Right cardiac atrium (tissue), 5 donors: ENCODE data around the gene NLN. TPM values are rescaled to one million over a fixed set of nuclear protein-coding genes. Genes with fewer than 3 reads are reported as not detected.
"Not testable (repeated sequence)": the region's sequence is repeated elsewhere in the genome, so short reads cannot be mapped to it uniquely, and the experiment has no call there.

Source experiments
- ATAC-seq, 2 donors: fragments of 200-7000 bp; cut with Tn5 transposase; one replicate each; pipeline versions ENCODE4 v1.8.0 to v1.9.1; 2020; ENCODE audit warnings: moderate library complexity in 2 of 2, mild to moderate bottlenecking in 1 of 2
- DNase-seq, 3 donors: peaks; one replicate each; pipeline ENCODE4 v3.0.0-alpha.2; 2020
- H3K27ac ChIP-seq: one replicate; pipeline ENCODE4 v1.5.1; 2013; ENCODE audit warnings: mild to moderate bottlenecking, low read length, control low read depth, moderate library complexity
- H3K27me3 ChIP-seq: one replicate; pipeline ENCODE4 v1.6.1; 2013; ENCODE audit not compliant: control insufficient read depth, insufficient read depth
- H3K4me1 ChIP-seq: one replicate; pipeline ENCODE4 v1.6.1; 2013; ENCODE audit warnings: low read length; ENCODE audit not compliant: control insufficient read depth, insufficient read depth
- H3K4me3 ChIP-seq: one replicate; pipeline ENCODE4 v1.5.1; 2013; ENCODE audit warnings: low read length, control low read depth
- H3K9me3 ChIP-seq: one replicate; pipeline ENCODE4 v1.6.1; 2013; ENCODE audit warnings: low read length; ENCODE audit not compliant: control insufficient read depth
- WGBS: extraction: QIAGEN DNeasy Blood & Tissue Kit; methylation state at CpG from one replicate; pipeline ENCODE4 v1.1.7; 2013; 5-methylcytosine and 5-hydroxymethylcytosine counted together
- intact Hi-C, 4 donors: fragments of 100-400 bp; cut with DNase I; formaldehyde crosslinking; loops; one replicate each; pipeline versions ENCODE4 v1.11.0 to v1.14.0; 2022 to 2023
- polyA plus RNA-seq: library from polyadenylated mRNA; stranded (reverse); fragments of 200-250 nt; gene quantifications from one replicate; pipeline ENCODE4 v1.2.3, GENCODE V29; 2013
- total RNA-seq, 4 donors: library from RNA; stranded (reverse); fragmentation: NEBNext Ultra II Directional; extraction: Animal tissue kit (Norgen Biotek cat#: 25700); gene quantifications; one replicate each; pipeline ENCODE4 v1.2.1, GENCODE V29; 2021
- donor health status: healthy with polysubstance abuse.
- donor health status: DM: no; HTN: yes; CAD: no.
- donor health status: DM: no; HTN: no; CAD: no.
- donor health status: DM: no; HTN: yes; CAD: no; lungs with severe emphysema.
- donor health status: DM: yes; HTN: yes; CAD: no.

NLN gene
- total and polyA plus RNA-seq, 5 donors, result 2.3 to 11.9 (median 11.1) TPM

- Histone ChIP-seq H3K4me3 (no peak overlapping the region), H3K4me1 (no peaks in the 10 kb centered on the region), H3K9me3 (no peaks in the 10 kb centered on the region), H3K27ac (no peak overlapping the region), H3K27me3 (no peaks in the 10 kb centered on the region)
- intact Hi-C loops, result no loop called here
- 75% methylated on average over 2 of the region's 2 CpGs for WGBS
- ATAC-seq (no peak), DNase-seq (no peak)
These were observed 17.3 kb upstream of the NLN start for GRCh38 chr5:65704621-65705239.

DNA sequence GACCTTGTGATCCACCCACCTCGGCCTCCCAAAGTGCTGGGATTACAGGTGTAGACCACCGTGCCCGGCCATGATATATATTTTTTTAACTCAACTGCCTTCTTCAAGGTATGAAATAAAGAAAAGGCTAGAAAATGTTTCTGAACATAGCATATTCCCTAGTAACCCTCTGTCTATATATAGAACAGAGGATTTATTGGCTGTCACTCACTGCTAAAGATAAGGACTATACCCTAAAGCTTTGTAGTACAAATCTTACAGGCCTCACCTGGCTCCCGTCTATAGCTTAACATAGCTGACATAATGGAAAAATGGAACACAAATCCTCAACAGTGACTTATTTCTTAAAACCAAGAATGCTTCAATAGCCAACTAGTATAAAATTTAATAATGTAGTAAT lies 14.3 kb upstream of the NLN start:
- Histone ChIP-seq H3K4me1 (no peaks in the 10 kb centered on the region), H3K27ac (no peak overlapping the region), H3K4me3 (no peak overlapping the region), H3K27me3 (no peaks in the 10 kb centered on the region), H3K9me3 (no peaks in the 10 kb centered on the region)
- intact Hi-C loops, result no loop called here
- 92% methylated on average over 4 of the region's 4 CpGs for WGBS
- no peak for DNase-seq
- ATAC-seq, result no peak

- Histone ChIP-seq H3K9me3 (no peaks in the 10 kb centered on the region), H3K4me3 (no peak overlapping the region), H3K27me3 (no peaks in the 10 kb centered on the region), H3K27ac (no peak overlapping the region), H3K4me1 (no peaks in the 10 kb centered on the region)
- WGBS, result 91% methylated on average over 4 of the region's 4 CpGs
- DNase-seq, result no peak
- intact Hi-C loops, result no loop called here
- no peak for ATAC-seq
These were observed 13.9 kb upstream of the NLN start for GRCh38 chr5:65708145-65708544.

GRCh38 chr5:65718576-65719310 lies 3.3 kb upstream of the NLN start:
- Histone ChIP-seq H3K9me3 (no peaks in the 10 kb centered on the region), H3K4me3 (no peak overlapping the region), H3K27ac (no peak overlapping the region), H3K4me1 (no peaks in the 10 kb centered on the region), H3K27me3 (no peaks in the 10 kb centered on the region)
- DNase-seq (no peak), ATAC-seq (no peak)
- intact Hi-C loops, result no loop called here

DNA sequence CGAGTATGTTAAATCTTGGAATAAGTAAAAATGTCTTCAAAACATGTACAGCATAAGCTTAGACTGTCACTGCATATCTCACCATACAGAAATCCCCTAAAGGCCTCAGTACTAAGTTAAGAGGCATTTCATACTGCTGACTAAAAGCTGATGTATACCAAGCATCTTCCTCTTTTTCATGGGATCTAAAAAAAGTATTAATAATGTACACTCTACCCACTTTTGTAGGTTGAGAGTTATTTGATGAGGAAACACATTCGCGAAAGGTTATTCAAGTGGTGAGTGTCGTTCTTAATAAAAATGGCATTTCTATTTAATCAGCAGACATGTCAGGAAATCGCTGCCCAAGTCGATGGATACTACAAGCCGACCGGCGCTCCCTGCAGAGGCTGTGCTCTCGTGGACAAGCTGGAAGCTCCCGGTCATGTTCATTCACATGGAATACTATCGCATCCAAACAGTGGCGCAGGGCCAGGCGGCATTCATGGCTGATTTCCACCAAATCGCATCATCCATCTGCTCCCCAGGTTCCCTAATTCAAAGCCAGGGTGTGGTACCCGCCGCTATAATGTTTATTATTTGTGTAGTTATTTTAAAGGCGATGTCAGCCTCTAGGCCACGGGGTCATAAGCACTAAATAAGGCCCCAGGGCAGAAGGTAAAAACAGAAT lies 820 bp upstream of the NLN start:
- H3K9me3 ChIP-seq, result no peaks in the 10 kb centered on the region
- WGBS, result 3% methylated on average over 19 of the region's 19 CpGs
- DNase-seq (peak; percentile 71 to 85 (median 85)), ATAC-seq (peak; percentile 61 to 71)
- no peaks in the 10 kb centered on the region for H3K27me3 ChIP-seq
- peak overlapping the region; percentile 93 for H3K4me3 ChIP-seq
- H3K4me1 ChIP-seq, result no peaks in the 10 kb centered on the region
- intact Hi-C loops, result no loop called here
- peak overlapping the region; percentile 61 for H3K27ac ChIP-seq

DNA sequence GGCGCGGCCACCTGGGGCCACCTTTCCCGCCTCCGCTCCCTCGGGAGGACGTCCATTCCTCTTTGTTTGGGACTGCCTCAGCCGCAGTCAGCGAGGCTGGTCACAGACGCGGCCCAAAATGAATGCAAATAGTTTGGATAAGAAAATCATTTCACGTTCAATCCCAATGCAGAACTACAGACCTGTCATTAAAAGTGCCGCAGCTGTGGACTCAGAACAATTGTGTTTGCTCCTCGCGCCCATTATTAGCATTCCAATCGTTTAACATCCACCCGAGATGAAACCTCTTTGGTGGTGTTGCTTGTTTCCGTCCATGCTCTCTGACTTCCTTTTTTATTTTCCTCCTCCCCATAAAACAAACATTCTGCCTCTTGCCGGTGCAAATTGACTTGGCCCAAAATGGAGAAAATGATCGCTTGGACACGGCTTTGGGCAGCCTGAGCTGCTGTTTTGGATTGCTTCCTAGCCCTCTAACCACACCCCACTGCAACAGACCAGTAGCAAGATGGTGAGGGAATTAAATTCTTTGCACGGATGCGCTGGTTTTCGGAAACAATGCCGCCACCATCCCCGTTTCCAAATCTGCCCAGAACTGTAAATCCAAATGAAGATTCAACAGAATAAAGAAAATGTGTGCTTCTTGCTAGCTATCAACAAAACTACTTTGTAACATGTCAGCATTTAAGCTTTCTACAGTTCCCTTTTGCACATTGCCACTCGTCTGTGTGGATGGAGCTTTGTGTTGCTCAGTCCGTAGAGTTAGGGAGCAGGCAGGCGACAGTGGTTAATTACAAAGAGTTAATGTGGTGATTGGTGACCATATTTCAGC lies 784 bp downstream of the NLN start:
- H3K27me3 ChIP-seq, result no peaks in the 10 kb centered on the region
- peak overlapping the region; percentile 93 for H3K4me3 ChIP-seq
- 3% methylated on average over 28 of the region's 28 CpGs for WGBS
- DNase-seq, result peak in 1 of 3 donors; percentile 20
- intact Hi-C loops, result no loop called here
- peak overlapping the region; percentile 80 for H3K27ac ChIP-seq
- ATAC-seq, result peak; percentile 46 to 58
- no peaks in the 10 kb centered on the region for H3K4me1 ChIP-seq
- no peaks in the 10 kb centered on the region for H3K9me3 ChIP-seq

- intact Hi-C loops, result no loop called here
- Histone ChIP-seq H3K4me1 (no peaks in the 10 kb centered on the region), H3K4me3 (no peak overlapping the region), H3K27me3 (no peaks in the 10 kb centered on the region), H3K27ac (no peak overlapping the region), H3K9me3 (no peaks in the 10 kb centered on the region)
- DNase-seq, result no peak
- WGBS, result 80% methylated on average over 7 of the region's 7 CpGs
- ATAC-seq, result no peak
These were observed 5.6 kb downstream of the NLN start for GRCh38 chr5:65727491-65728156.

DNA sequence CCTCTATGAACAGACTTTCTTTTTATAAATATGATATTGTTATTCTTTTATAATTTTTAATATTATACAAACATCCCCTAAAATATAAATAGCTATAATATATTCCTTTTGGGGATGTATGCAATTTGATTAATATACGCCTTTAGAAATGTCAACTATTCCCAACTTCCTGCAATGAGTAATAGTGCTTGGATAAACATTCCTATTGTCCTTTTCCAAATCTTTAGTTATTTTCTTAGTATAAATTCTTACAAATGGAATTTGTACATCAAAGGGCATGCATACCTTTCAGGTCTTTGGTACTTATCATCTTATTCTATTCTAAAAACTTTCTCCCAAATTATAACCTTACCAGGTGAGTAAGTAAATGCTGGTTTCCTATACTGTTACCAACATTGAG lies 6.2 kb downstream of the NLN start:
- Histone ChIP-seq H3K4me1 (no peaks in the 10 kb centered on the region), H3K4me3 (no peak overlapping the region), H3K9me3 (no peaks in the 10 kb centered on the region), H3K27me3 (no peaks in the 10 kb centered on the region), H3K27ac (no peak overlapping the region)
- ATAC-seq, result no peak
- no peak for DNase-seq
- 89% methylated on average over 1 of the region's 1 CpG for WGBS
- intact Hi-C loops, result no loop called here

- 49% methylated on average over 2 of the region's 2 CpGs for WGBS
- Histone ChIP-seq H3K27me3 (no peaks in the 10 kb centered on the region), H3K27ac (no peak overlapping the region), H3K4me3 (no peak overlapping the region), H3K9me3 (no peaks in the 10 kb centered on the region), H3K4me1 (no peaks in the 10 kb centered on the region)
- DNase-seq (peak in 2 of 3 donors; percentile 18 to 64), ATAC-seq (peak in 1 of 2 donors; percentile 26)
- intact Hi-C loops, result no loop called here
These were observed 8.9 kb downstream of the NLN start for GRCh38 chr5:65730910-65731309.

DNA sequence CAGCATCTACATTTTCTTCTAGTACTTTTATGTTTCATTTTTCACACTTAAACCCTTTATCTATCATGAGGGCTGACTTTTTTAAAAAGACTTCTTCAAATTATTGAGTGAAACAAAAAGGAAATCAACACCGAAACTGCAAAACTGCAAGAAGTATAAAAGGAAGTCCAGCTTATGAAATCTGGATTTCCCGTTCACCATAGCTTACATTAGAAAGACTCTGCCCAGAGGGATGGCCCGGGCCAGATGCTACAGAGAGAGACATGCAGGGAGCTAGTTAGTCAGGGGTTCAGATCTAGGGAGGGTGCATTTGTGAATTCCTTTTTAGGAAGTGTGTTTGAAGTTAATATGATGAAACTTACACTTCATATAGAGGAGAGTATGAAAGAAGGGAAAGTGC lies 10.0 kb downstream of the NLN start:
- H3K27me3 ChIP-seq, H3K9me3 ChIP-seq, H3K4me3 ChIP-seq, H3K27ac ChIP-seq, H3K4me1 ChIP-seq, intact Hi-C loops: not testable (repeated sequence)
- 83% methylated on average over 3 of the region's 3 CpGs for WGBS
- ATAC-seq, result peak in 1 of 2 donors; percentile 68
- peak in 1 of 3 donors; percentile 64 for DNase-seq
